Progenitor cell of endocrine pancreas (in vitro differentiated cells): ENCODE data around the gene RGL3. TPM values are rescaled to one million over a fixed set of nuclear protein-coding genes. Genes with fewer than 3 reads are reported as not detected.
"Not testable (repeated sequence)": the region's sequence is repeated elsewhere in the genome, so short reads cannot be mapped to it uniquely, and the experiment has no call there.

Source experiments
- DNase-seq: peaks from one replicate; pipeline ENCODE4 v3.0.0; 2021; ENCODE audit warnings: low spot score; ENCODE audit not compliant: unreplicated experiment
- H3K27ac Mint-ChIP-seq: 2 replicates; pipeline ENCODE4 v1.8.0; 2021; ENCODE audit warnings: mild to moderate bottlenecking, moderate library complexity, mixed read lengths
- H3K27me3 Mint-ChIP-seq: 2 replicates; pipeline ENCODE4 v1.8.0; 2021; ENCODE audit warnings: mixed read lengths
- H3K36me3 Mint-ChIP-seq: 2 replicates; pipeline ENCODE4 v1.8.0; 2022; ENCODE audit warnings: mixed read lengths; ENCODE audit not compliant: insufficient read depth
- H3K4me1 Mint-ChIP-seq: 2 replicates; pipeline ENCODE4 v1.8.0; 2021; ENCODE audit warnings: low read depth, mixed read lengths
- H3K4me3 Mint-ChIP-seq: 2 replicates; pipeline ENCODE4 v1.8.0; 2021; ENCODE audit warnings: low read depth, mild to moderate bottlenecking, moderate library complexity, mixed read lengths
- H3K9me3 Mint-ChIP-seq: 2 replicates; pipeline ENCODE4 v1.8.0; 2021; ENCODE audit warnings: low read depth, mixed read lengths
- total RNA-seq: library from RNA; stranded (reverse); gene quantifications from 2 replicates; pipeline ENCODE4 v1.2.1, GENCODE V29; 2021
- TF ChIP-seq, protein P1 (sequence below): fragments of 200-600 bp; sonication (generic); IDR thresholded peaks from one replicate; pipeline ENCODE4 v1.5.0; 2021; ENCODE audit warnings: antibody characterized with exemption, mild to moderate bottlenecking; ENCODE audit not compliant: unreplicated experiment

Gene RGL3
- total RNA-seq, 1 donor from 2014 or later = 284 TPM

GRCh38 chr19:11356074-11356397 lies 63.1 kb downstream of the RGL3 start:
- Mint-ChIP-seq H3K36me3 (no peaks in the 10 kb centered on the region), H3K9me3 (no peaks in the 10 kb centered on the region), H3K4me3 (peak overlapping the region; percentile 64), H3K27me3 (peaks cover 47% of the 10 kb centered on the region), H3K4me1 (peaks cover 7% of the 10 kb centered on the region), H3K27ac (peak overlapping the region; percentile 18)
- TF ChIP-seq, protein P1, sequence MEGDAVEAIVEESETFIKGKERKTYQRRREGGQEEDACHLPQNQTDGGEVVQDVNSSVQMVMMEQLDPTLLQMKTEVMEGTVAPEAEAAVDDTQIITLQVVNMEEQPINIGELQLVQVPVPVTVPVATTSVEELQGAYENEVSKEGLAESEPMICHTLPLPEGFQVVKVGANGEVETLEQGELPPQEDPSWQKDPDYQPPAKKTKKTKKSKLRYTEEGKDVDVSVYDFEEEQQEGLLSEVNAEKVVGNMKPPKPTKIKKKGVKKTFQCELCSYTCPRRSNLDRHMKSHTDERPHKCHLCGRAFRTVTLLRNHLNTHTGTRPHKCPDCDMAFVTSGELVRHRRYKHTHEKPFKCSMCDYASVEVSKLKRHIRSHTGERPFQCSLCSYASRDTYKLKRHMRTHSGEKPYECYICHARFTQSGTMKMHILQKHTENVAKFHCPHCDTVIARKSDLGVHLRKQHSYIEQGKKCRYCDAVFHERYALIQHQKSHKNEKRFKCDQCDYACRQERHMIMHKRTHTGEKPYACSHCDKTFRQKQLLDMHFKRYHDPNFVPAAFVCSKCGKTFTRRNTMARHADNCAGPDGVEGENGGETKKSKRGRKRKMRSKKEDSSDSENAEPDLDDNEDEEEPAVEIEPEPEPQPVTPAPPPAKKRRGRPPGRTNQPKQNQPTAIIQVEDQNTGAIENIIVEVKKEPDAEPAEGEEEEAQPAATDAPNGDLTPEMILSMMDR = no peak
- no peak for DNase-seq

DNA sequence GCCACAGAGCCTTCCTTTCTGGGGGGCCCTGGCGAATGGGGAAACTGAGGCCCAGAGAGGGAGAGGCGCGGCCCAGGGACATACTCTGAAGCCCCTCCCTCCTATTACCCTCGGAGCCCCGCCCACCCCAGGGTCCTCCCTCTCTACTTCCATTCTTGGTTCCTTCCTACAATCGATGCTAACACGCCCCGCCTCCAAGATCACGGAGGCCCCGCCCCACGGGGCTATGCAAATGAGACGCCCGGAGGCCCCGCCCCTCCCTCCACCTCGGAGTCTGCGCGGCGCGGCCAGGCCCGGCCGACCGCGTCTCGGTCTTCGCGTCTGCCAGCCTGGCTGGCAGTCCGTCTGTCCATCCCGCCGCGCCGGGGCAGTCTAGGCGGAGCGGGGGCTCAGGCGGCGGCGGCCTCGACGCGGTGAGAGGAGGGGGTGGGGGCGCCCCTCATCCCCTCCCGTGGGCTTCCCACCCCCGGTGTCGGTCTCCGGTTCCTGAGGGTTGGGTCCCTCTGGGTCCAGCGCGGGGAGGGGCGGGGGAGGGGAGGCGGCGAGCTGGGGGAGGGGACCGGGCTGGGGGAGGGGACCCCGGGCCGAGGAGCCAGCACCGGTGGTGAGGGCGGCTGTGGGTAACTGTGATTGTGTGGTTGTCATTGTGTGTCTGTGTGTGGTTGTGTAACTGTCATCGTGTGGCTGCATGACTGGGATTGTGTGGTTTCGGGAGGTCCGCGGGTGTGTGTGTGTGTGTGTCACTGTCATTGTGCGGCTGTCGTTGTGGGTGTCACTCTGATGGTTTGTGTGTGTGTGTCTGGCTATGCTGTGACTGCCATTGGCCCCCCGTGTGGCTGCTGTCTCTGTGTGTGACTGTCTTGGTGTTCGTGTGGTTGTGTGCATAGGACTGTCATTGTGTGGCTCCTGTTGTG lies 63.7 kb downstream of the RGL3 start, which contains the start of gene PLPPR2:
Gene PLPPR2, plus strand, starts transcription at position 273 of the 914 bp plus-strand sequence. CDS start 2,242 bp downstream, outside the sequence.
- Mint-ChIP-seq H3K9me3 (no peaks in the 10 kb centered on the region), H3K4me3 (peak within 1 kb of the TSS; percentile 64), H3K36me3 (no peaks in the 10 kb centered on the region), H3K4me1 (peaks cover 7% of the 10 kb centered on the region), H3K27me3 (peaks cover 41% of the 10 kb centered on the region), H3K27ac (peak within 1 kb of the TSS; percentile 45)
- peak; percentile 77 for DNase-seq
- TF ChIP-seq, protein P1 = no peak

- not testable (repeated sequence) for H3K4me3 Mint-ChIP-seq, DNase-seq, H3K9me3 Mint-ChIP-seq, H3K4me1 Mint-ChIP-seq, H3K27ac Mint-ChIP-seq, H3K36me3 Mint-ChIP-seq
- H3K27me3 Mint-ChIP-seq = peaks cover 31% of the 10 kb centered on the region
Measured at GRCh38 chr19:11354102-11354501, 65.0 kb downstream of the RGL3 start.

GRCh38 chr19:11349171-11349570 lies 69.9 kb downstream of the RGL3 start:
- Mint-ChIP-seq H3K27ac (no peak overlapping the region), H3K9me3 (peaks cover 3% of the 10 kb centered on the region), H3K27me3 (no peaks in the 10 kb centered on the region), H3K4me1 (peaks cover 13% of the 10 kb centered on the region), H3K36me3 (no peaks in the 10 kb centered on the region), H3K4me3 (no peak overlapping the region)
- DNase-seq = no peak
- TF ChIP-seq, protein P1 = no peak

DNA sequence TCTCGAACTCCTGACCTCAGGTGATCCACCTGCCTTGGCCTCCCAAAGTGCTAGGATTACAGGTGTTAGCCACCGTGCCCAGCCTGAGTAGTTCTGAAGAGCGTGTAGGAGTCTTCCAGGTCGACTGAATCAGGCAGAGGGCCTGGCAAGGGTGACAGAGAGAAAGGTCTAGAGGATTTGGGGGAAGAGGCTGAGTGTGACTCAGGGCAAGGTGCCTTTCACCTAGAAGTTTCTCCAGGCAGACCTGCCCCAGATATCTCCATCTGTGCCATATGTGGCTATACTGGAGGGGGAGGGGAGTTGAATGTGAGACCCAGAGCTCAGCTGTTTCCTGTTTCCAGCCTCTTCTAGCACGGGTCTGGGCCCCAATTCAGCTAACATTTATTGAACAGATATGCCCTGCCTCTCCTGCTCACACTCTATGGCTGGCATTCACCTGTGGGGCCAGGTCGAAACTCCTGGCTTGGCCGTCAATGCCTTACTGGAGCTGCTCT lies 71.5 kb downstream of the RGL3 start:
- Mint-ChIP-seq H3K9me3 (peaks cover 3% of the 10 kb centered on the region), H3K36me3 (no peaks in the 10 kb centered on the region), H3K27me3 (no peaks in the 10 kb centered on the region), H3K4me3 (peak overlapping the region; percentile 95), H3K27ac (peak overlapping the region; percentile 97), H3K4me1 (peaks cover 13% of the 10 kb centered on the region)
- no peak for DNase-seq
- TF ChIP-seq, protein P1 = no peak
